ENCODE measurements around the gene HORMAD2.

- TF ChIP-seq ZNF404 (tag by site-specific recombination; IDR thresholded peaks at IDR 0.05) (no peak), ZNF274 (IDR thresholded peaks at IDR 0.05; ENCODE audit: low read length) (no peak), ZNF274 (tag by site-specific recombination; IDR thresholded peaks at IDR 0.05; ENCODE audit: borderline replicate concordance) (no peak), ZNF10 (tag by site-specific recombination; IDR thresholded peaks at IDR 0.05) (no peak)
These were observed 41.7 kb downstream of the HORMAD2 start for GRCh38 chr22:30121960-30122359.
